AG08395 (cell line): Measurements from ENCODE around the gene HK3.

Source experiments
- DNase-seq: peaks from one replicate; pipeline ENCODE4 v3.0.0; 2012; ENCODE audit warnings: mixed read lengths, low spot score

Gene HK3

GRCh38 chr5:176902102-176902814 is 3.1 kb upstream of the HK3 start:
- no peak for DNase-seq

GRCh38 chr5:176901260-176902101 is 2.3 kb upstream of the HK3 start:
- DNase-seq: no peak

GRCh38 chr5:176900780-176901204 is 1.6 kb upstream of the HK3 start:
- DNase-seq: no peak

- no peak for DNase-seq
Measured at GRCh38 chr5:176899946-176900779, 1.0 kb upstream of the HK3 start.

- DNase-seq: no peak
Measured at GRCh38 chr5:176897263-176897662, 1.9 kb downstream of the HK3 start.

GRCh38 chr5:176895831-176896230 is 3.3 kb downstream of the HK3 start:
- no peak for DNase-seq

- no peak for DNase-seq
Measured at GRCh38 chr5:176894298-176894697, 4.8 kb downstream of the HK3 start.

GRCh38 chr5:176892663-176893062 is 6.5 kb downstream of the HK3 start:
- no peak for DNase-seq

- no peak for DNase-seq
Measured at GRCh38 chr5:176891331-176891958, 7.7 kb downstream of the HK3 start.

GRCh38 chr5:176890455-176891330 is 8.5 kb downstream of the HK3 start:
- no peak for DNase-seq

GRCh38 chr5:176889321-176890280 is 9.5 kb downstream of the HK3 start:
- no peak for DNase-seq

GRCh38 chr5:176888865-176889165 is 10.3 kb downstream of the HK3 start:
- DNase-seq: no peak

- no peak for DNase-seq
Measured at GRCh38 chr5:176888016-176888864, 10.9 kb downstream of the HK3 start.

GRCh38 chr5:176887252-176887849 is 11.8 kb downstream of the HK3 start:
- no peak for DNase-seq

GRCh38 chr5:176886336-176887251 is 12.6 kb downstream of the HK3 start:
- no peak for DNase-seq

GRCh38 chr5:176884571-176884890 is 14.6 kb downstream of the HK3 start:
- DNase-seq: peak; percentile 19

GRCh38 chr5:176883700-176884570 is 15.2 kb downstream of the HK3 start:
- no peak for DNase-seq
